Stimulated activated CD4-positive, alpha-beta T cell treated with anti-CD3 and anti-CD28 coated beads, TNF-alpha, amount 100 ng/mL, for 4 hours (primary cell): ENCODE results near the gene KTN1.

Experiments used
- DNase-seq, 3 experiments: peaks; one replicate each; pipeline ENCODE4 v3.0.0-alpha.2; 2020; ENCODE audit warnings: low read depth in 3 of 3

KTN1 gene

GRCh38 chr14:55681096-55681495, 101.1 kb downstream of the KTN1 start:
- no peak for DNase-seq

- DNase-seq: no peak
Measured at GRCh38 chr14:55684956-55685584, 105.1 kb downstream of the KTN1 start.

GRCh38 chr14:55686713-55687112, 106.7 kb downstream of the KTN1 start:
- no peak for DNase-seq

- no peak for DNase-seq
Measured at GRCh38 chr14:55688566-55688965, 108.6 kb downstream of the KTN1 start.

- no peak for DNase-seq
Measured at GRCh38 chr14:55689981-55690871, 110.2 kb downstream of the KTN1 start.

- DNase-seq: no peak
Measured at GRCh38 chr14:55691659-55692058, 111.7 kb downstream of the KTN1 start.

- DNase-seq: no peak
Measured at GRCh38 chr14:55693904-55694303, 113.9 kb downstream of the KTN1 start.

- DNase-seq: no peak
Measured at GRCh38 chr14:55697414-55697861, 117.4 kb downstream of the KTN1 start.

- DNase-seq: no peak
Measured at GRCh38 chr14:55698051-55698450, 118.0 kb downstream of the KTN1 start.

- DNase-seq: no peak
Measured at GRCh38 chr14:55699131-55700057, 119.4 kb downstream of the KTN1 start.

GRCh38 chr14:55701638-55702037, 121.6 kb downstream of the KTN1 start:
- no peak for DNase-seq

GRCh38 chr14:55702511-55702910, 122.5 kb downstream of the KTN1 start:
- no peak for DNase-seq

- DNase-seq: no peak
Measured at GRCh38 chr14:55704654-55705053, 124.6 kb downstream of the KTN1 start.

GRCh38 chr14:55705651-55706364, 125.8 kb downstream of the KTN1 start:
- DNase-seq: no peak

GRCh38 chr14:55706365-55706684, 126.3 kb downstream of the KTN1 start:
- DNase-seq: no peak

GRCh38 chr14:55706893-55707292, 126.9 kb downstream of the KTN1 start:
- no peak for DNase-seq

- no peak for DNase-seq
Measured at GRCh38 chr14:55707365-55707804, 127.4 kb downstream of the KTN1 start.

GRCh38 chr14:55710506-55711041, 130.6 kb downstream of the KTN1 start:
- no peak for DNase-seq

- DNase-seq: no peak
Measured at GRCh38 chr14:55711175-55711811, 131.3 kb downstream of the KTN1 start.

- no peak for DNase-seq
Measured at GRCh38 chr14:55712491-55712890, 132.5 kb downstream of the KTN1 start.

- DNase-seq: no peak
Measured at GRCh38 chr14:55713486-55713885, 133.5 kb downstream of the KTN1 start.
